Endothelial cell of umbilical vein (primary cell): ENCODE results near the gene SPDYE1.
"Not testable (repeated sequence)": the region's sequence is repeated elsewhere in the genome, so short reads cannot be mapped to it uniquely, and the experiment has no call there.

Source experiments
- CTCF ChIP-seq, 2 donors: IDR thresholded peaks; 1 replicate in 1 of 2; 2 replicates in 1 of 2; pipeline ENCODE4 v1.5.1; 2011; ENCODE audit warnings: low read length in 2 of 2, mild to moderate bottlenecking in 2 of 2, moderate library complexity in 2 of 2, control low read depth in 1 of 2, inconsistent platforms in 1 of 2, low read depth in 1 of 2; ENCODE audit not compliant: insufficient read depth in 1 of 2; ENCODE audit errors: extremely low read depth in 1 of 2
- EZH2 ChIP-seq: IDR thresholded peaks from 2 replicates; pipeline ENCODE4 v1.6.1; 2012; ENCODE audit warnings: borderline replicate concordance, low read depth, mild to moderate bottlenecking, moderate library complexity, low read length, inconsistent platforms; ENCODE audit not compliant: severe bottlenecking
- FOS ChIP-seq: IDR thresholded peaks from 2 replicates; pipeline ENCODE4 v1.6.1; 2011; ENCODE audit warnings: mild to moderate bottlenecking, low read length, moderate library complexity, borderline replicate concordance; ENCODE audit not compliant: insufficient read depth
- GATA2 ChIP-seq: IDR thresholded peaks from 2 replicates; pipeline ENCODE4 v1.7.0; 2011; ENCODE audit warnings: low read depth, mild to moderate bottlenecking, moderate library complexity, mixed read lengths, low read length; ENCODE audit not compliant: insufficient read length, insufficient read depth
- JUN ChIP-seq: IDR thresholded peaks from 2 replicates; pipeline ENCODE4 v1.6.1; 2011; ENCODE audit warnings: borderline replicate concordance, low read depth; ENCODE audit not compliant: insufficient read length, insufficient read depth
- MAX ChIP-seq: IDR thresholded peaks from 2 replicates; pipeline ENCODE4 v1.6.1; 2011; ENCODE audit not compliant: insufficient read depth, insufficient read length
- MYC ChIP-seq: IDR thresholded peaks from one replicate; pipeline ENCODE4 v1.6.1; 2011; ENCODE audit warnings: mild to moderate bottlenecking, low read depth, low read length
- POLR2A ChIP-seq: IDR thresholded peaks from 2 replicates; pipeline ENCODE4 v1.6.1; 2012; ENCODE audit warnings: low read depth, mild to moderate bottlenecking, control low read depth, low read length
- POLR2AphosphoS5 ChIP-seq: IDR thresholded peaks from 2 replicates; pipeline ENCODE4 v1.6.1; 2012; ENCODE audit warnings: low read depth, mild to moderate bottlenecking, control low read depth, low read length, moderate library complexity; ENCODE audit not compliant: insufficient read depth

- TF ChIP-seq CTCF (IDR thresholded peaks at IDR 0.05; ENCODE audit: extremely low read depth in 1 of 2, insufficient read depth in 1 of 2, low read depth in 1 of 2, low read length in 2 of 2); POLR2AphosphoS5; EZH2; MYC; MAX; POLR2A; GATA2; JUN; FOS: not testable (repeated sequence)
Observed at GRCh38 chr7:43990011-43990585, 7.6 kb upstream of the SPDYE1 start.
